Prostate gland (tissue), 2 donors: ENCODE data around the gene SPATA18. TPM values are rescaled to one million over a fixed set of nuclear protein-coding genes. Genes with fewer than 3 reads are reported as not detected.

Source experiments
- DNase-seq: peaks from one replicate; pipeline ENCODE4 v3.0.0-alpha.2; 2019; ENCODE audit warnings: low spot score
- H3K27ac ChIP-seq, 2 donors: fragments of 200-600 bp; sonication (generic); 2 replicates each; pipeline ENCODE4 v1.5.1; 2017 to 2019
- H3K27me3 ChIP-seq: fragments of 200-600 bp; sonication (generic); replicated peaks from 2 replicates; pipeline ENCODE4 v1.5.1; 2019; ENCODE audit not compliant: insufficient read depth
- H3K36me3 ChIP-seq, 2 donors: fragments of 200-600 bp; sonication (generic); 1 replicate in 1 of 2; 2 replicates in 1 of 2; pipeline versions ENCODE4 v1.5.1 to v1.8.1; 2017 to 2019
- H3K4me1 ChIP-seq: fragments of 200-600 bp; sonication (generic); replicated peaks from 2 replicates; pipeline ENCODE4 v1.5.1; 2019
- H3K4me3 ChIP-seq, 2 donors: fragments of 200-600 bp; sonication (generic); 2 replicates each; pipeline ENCODE4 v1.5.1; 2017 to 2019
- H3K9me3 ChIP-seq: fragments of 200-600 bp; sonication (generic); 2 replicates; pipeline ENCODE4 v1.5.1; 2017
- CTCF ChIP-seq, 4 experiments: fragments of 200-600 bp in 2 of 4; fragments of 450-650 bp in 2 of 4; sonication (generic) in 2 of 4; IDR thresholded peaks; 1 replicate in 3 of 4; 2 replicates in 1 of 4; pipeline ENCODE4 v1.5.1; 2016 to 2019; ENCODE audit warnings: antibody characterized with exemption in 4 of 4, mild to moderate bottlenecking in 2 of 4, moderate library complexity in 2 of 4
- POLR2A ChIP-seq: fragments of 450-650 bp; IDR thresholded peaks from one replicate; pipeline ENCODE4 v1.6.1; 2016; ENCODE audit warnings: antibody characterized with exemption, mild to moderate bottlenecking
- POLR2AphosphoS5 ChIP-seq: sonication (generic); formaldehyde crosslinking; IDR thresholded peaks from one replicate; pipeline ENCODE4 v1.6.1; 2017; ENCODE audit warnings: antibody characterized with exemption
- WGBS: methylation state at CpG from one replicate; pipeline ENCODE4 v1.1.5; 2018; 5-methylcytosine and 5-hydroxymethylcytosine counted together
- intact Hi-C: fragments of 100-400 bp; cut with DNase I; formaldehyde crosslinking; loops from one replicate; pipeline ENCODE4 v1.14.2; 2022
- total RNA-seq, 2 donors: library from RNA; depleted of rRNA; stranded (reverse); fragments of >200 nt; gene quantifications; one replicate each; pipeline ENCODE4 v1.1.0, GENCODE V29; 2016

The SPATA18 gene
- total RNA-seq, 2 donors from 2014 or later = 8.1 to 16.6 TPM

GRCh38 chr4:52010986-52011385 is 40.1 kb upstream of the SPATA18 start:
- Histone ChIP-seq H3K36me3 (no peaks in the 10 kb centered on the region), H3K27me3 (no peaks in the 10 kb centered on the region), H3K4me3 (no peak overlapping the region), H3K9me3 (no peaks in the 10 kb centered on the region), H3K27ac (no peak overlapping the region), H3K4me1 (no peaks in the 10 kb centered on the region)
- no peak for DNase-seq
- TF ChIP-seq POLR2AphosphoS5 (no peak), POLR2A (no peak), CTCF (IDR thresholded peaks at IDR 0.05) (no peak)
- WGBS = 98% methylated on average over 2 of the region's 2 CpGs
- intact Hi-C loops = no loop called here

DNA sequence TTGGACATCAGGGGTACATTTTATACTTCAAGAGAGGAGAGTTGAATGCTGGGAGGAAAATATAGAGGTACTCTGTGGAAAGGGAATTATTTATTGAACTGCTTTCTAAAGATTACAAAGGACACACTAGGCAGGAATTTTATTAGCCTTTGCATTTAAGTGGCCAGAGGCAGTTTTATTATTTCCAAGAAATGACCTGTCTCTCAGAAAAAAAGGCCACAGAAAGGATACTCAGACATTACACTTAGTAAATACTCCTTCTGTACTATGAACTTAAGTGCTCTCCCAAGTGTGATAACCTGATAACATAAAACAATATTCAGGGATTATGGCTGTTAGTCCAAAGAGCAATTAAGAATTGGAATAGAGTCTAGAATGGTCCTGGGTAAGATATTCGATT is 38.5 kb upstream of the SPATA18 start:
- Histone ChIP-seq H3K4me3 (no peak overlapping the region), H3K9me3 (no peaks in the 10 kb centered on the region), H3K27me3 (no peaks in the 10 kb centered on the region), H3K4me1 (no peaks in the 10 kb centered on the region), H3K27ac (no peak overlapping the region), H3K36me3 (no peaks in the 10 kb centered on the region)
- TF ChIP-seq CTCF (IDR thresholded peaks at IDR 0.05) = no peak
- no peak for TF ChIP-seq POLR2AphosphoS5
- no peak for TF ChIP-seq POLR2A
- intact Hi-C loops = no loop called here
- WGBS = 81% methylated on average over 1 of the region's 1 CpG
- DNase-seq = no peak

GRCh38 chr4:52014903-52015302 is 36.2 kb upstream of the SPATA18 start:
- H3K4me3 ChIP-seq = no peak overlapping the region
- H3K4me1 ChIP-seq = no peaks in the 10 kb centered on the region
- no peak for DNase-seq
- H3K27me3 ChIP-seq = no peaks in the 10 kb centered on the region
- H3K36me3 ChIP-seq = no peaks in the 10 kb centered on the region
- H3K27ac ChIP-seq = no peak overlapping the region
- intact Hi-C loops = no loop called here
- H3K9me3 ChIP-seq = no peaks in the 10 kb centered on the region
- no peak for TF ChIP-seq POLR2A
- TF ChIP-seq CTCF (IDR thresholded peaks at IDR 0.05) = no peak
- no peak for TF ChIP-seq POLR2AphosphoS5
- WGBS = 62% methylated on average over 1 of the region's 1 CpG

DNA sequence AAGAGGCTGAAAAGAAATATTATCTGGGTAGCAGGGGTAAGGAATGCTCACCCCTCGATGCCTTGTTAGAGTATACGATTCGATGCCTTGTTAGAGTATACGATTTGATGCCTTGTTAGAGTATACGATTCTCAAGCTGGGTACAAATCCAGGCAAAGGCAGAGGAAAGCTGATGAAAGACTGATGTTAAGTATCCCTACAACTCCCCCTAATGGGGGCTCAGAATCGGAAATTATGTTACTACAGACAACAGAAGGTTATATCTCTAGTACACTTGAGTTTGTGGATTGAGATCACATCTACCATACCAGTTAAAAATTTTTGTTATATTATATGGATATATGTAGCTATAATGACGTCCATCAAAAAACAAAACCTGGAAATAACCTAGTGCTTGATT is 35.7 kb upstream of the SPATA18 start:
- intact Hi-C loops = no loop called here

More for the DNA sequence above, 35.7 kb upstream of the SPATA18 start:
- H3K27ac ChIP-seq = no peak overlapping the region
- H3K36me3 ChIP-seq = no peaks in the 10 kb centered on the region
- TF ChIP-seq CTCF (IDR thresholded peaks at IDR 0.05) (no peak), POLR2A (no peak), POLR2AphosphoS5 (no peak)
- no peaks in the 10 kb centered on the region for H3K27me3 ChIP-seq
- H3K9me3 ChIP-seq = no peaks in the 10 kb centered on the region
- no peak overlapping the region for H3K4me3 ChIP-seq
- H3K4me1 ChIP-seq = no peaks in the 10 kb centered on the region
- 73% methylated on average over 7 of the region's 7 CpGs for WGBS
- DNase-seq = no peak
